OCI-LY1 (cell line): ENCODE results near the gene EIF5A.
A peak's percentile ranks its signal among the peaks of the same experiment; 100 is the strongest.

Experiments used
- H2AFZ ChIP-seq: fragments of 200-600 bp; sonication (generic), shearing (Covaris generic); 2 replicates; pipeline ENCODE4 v1.6.0; 2014; ENCODE audit warnings: antibody characterized with exemption, mild to moderate bottlenecking, low read length
- H3F3A ChIP-seq: fragments of 200-600 bp; sonication (generic), shearing (Covaris generic); 2 replicates; pipeline ENCODE4 v1.6.0; 2014; ENCODE audit warnings: mild to moderate bottlenecking, antibody characterized with exemption, low read length, moderate library complexity; ENCODE audit not compliant: insufficient read depth
- H3K27ac ChIP-seq: fragments of 200-600 bp; sonication (generic); 2 replicates; pipeline ENCODE4 v1.5.1; 2014; ENCODE audit warnings: low read length, mixed run types, mild to moderate bottlenecking, low read depth; ENCODE audit not compliant: poor library complexity, severe bottlenecking
- H3K27me3 ChIP-seq: fragments of 200-600 bp; sonication (generic); 2 replicates; pipeline ENCODE4 v1.6.0; 2014; ENCODE audit warnings: antibody characterized with exemption, mild to moderate bottlenecking, low read length, moderate library complexity; ENCODE audit not compliant: insufficient read depth
- H3K36me3 ChIP-seq: fragments of 200-600 bp; sonication (generic); 2 replicates; pipeline ENCODE4 v1.6.1; 2014; ENCODE audit warnings: mild to moderate bottlenecking, antibody characterized with exemption, low read length, moderate library complexity, mixed read lengths; ENCODE audit not compliant: insufficient read depth
- H3K4me1 ChIP-seq: fragments of 200-600 bp; sonication (generic); 2 replicates; pipeline ENCODE4 v1.5.1; 2014; ENCODE audit warnings: mild to moderate bottlenecking, low read length, moderate library complexity; ENCODE audit not compliant: insufficient read depth, severe bottlenecking
- H3K4me2 ChIP-seq: fragments of 200-600 bp; sonication (generic), shearing (Covaris generic); 2 replicates; pipeline ENCODE4 v1.6.1; 2014; ENCODE audit warnings: low read length
- H3K4me3 ChIP-seq: fragments of 200-600 bp; sonication (generic); 2 replicates; pipeline ENCODE4 v1.5.1; 2014; ENCODE audit warnings: low read length, low read depth, mild to moderate bottlenecking, mixed read lengths; ENCODE audit not compliant: poor library complexity, severe bottlenecking
- H3K79me2 ChIP-seq: fragments of 200-600 bp; shearing (Covaris generic); 2 replicates; pipeline ENCODE4 v1.6.1; 2016; ENCODE audit warnings: mixed run types, low read length, mixed read lengths; ENCODE audit not compliant: insufficient read depth
- H3K9ac ChIP-seq: fragments of 200-600 bp; sonication (generic), shearing (Covaris generic); 2 replicates; pipeline ENCODE4 v1.6.1; 2014; ENCODE audit warnings: mild to moderate bottlenecking, low read length, mixed read lengths
- H3K9me2 ChIP-seq: fragments of 200-600 bp; sonication (generic), shearing (Covaris generic); 2 replicates; pipeline ENCODE4 v1.6.1; 2014; ENCODE audit warnings: low read depth, mild to moderate bottlenecking, low read length, mixed read lengths
- H3K9me3 ChIP-seq: fragments of 200-600 bp; shearing (Covaris generic); 2 replicates; pipeline ENCODE4 v1.6.1; 2014; ENCODE audit warnings: low read length, mixed read lengths
- H4K20me1 ChIP-seq: fragments of 200-600 bp; sonication (generic), shearing (Covaris generic); 2 replicates; pipeline ENCODE4 v1.6.0; 2016; ENCODE audit warnings: mild to moderate bottlenecking, low read length; ENCODE audit not compliant: insufficient read depth
- CTCF ChIP-seq: fragments of 200-600 bp; sonication (generic), shearing (Covaris generic); IDR thresholded peaks from 2 replicates; pipeline ENCODE4 v1.5.1; 2017; ENCODE audit warnings: mild to moderate bottlenecking, antibody characterized with exemption, low read length, moderate library complexity, mixed read lengths
- EZH2 ChIP-seq: fragments of 200-600 bp; sonication (generic), shearing (Covaris generic); IDR thresholded peaks from 2 replicates; pipeline ENCODE4 v1.8.0; 2017; ENCODE audit warnings: borderline replicate concordance, mixed run types, mild to moderate bottlenecking, antibody characterized with exemption, low read length, moderate library complexity, mixed read lengths

Gene EIF5A

GRCh38 chr17:7356072-7356549 lies 48.7 kb downstream of the EIF5A start:
- peaks cover 5% of the 10 kb centered on the region; the same call in 1 of the 2 replicates for H3K27me3 ChIP-seq
- no peaks in the 10 kb centered on the region for H4K20me1 ChIP-seq
- no peaks in the 10 kb centered on the region for H3F3A ChIP-seq
- no peaks in the 10 kb centered on the region for H3K9me3 ChIP-seq
- no peak overlapping the region for H3K9ac ChIP-seq
- peaks cover 18% of the 10 kb centered on the region for H3K4me1 ChIP-seq
- H3K27ac ChIP-seq, result no peak overlapping the region
- no peak overlapping the region for H3K4me3 ChIP-seq
- no peaks in the 10 kb centered on the region for H3K36me3 ChIP-seq
- H2AFZ ChIP-seq, result no peak overlapping the region
- H3K9me2 ChIP-seq, result no peaks in the 10 kb centered on the region
- no peaks in the 10 kb centered on the region for H3K79me2 ChIP-seq
- H3K4me2 ChIP-seq, result no peak overlapping the region
- peak; percentile 89 for TF ChIP-seq CTCF
- no peak for TF ChIP-seq EZH2

- Histone ChIP-seq H3K27ac (no peak overlapping the region), H2AFZ (no peak overlapping the region), H3K9ac (no peak overlapping the region), H3F3A (no peaks in the 10 kb centered on the region), H3K79me2 (no peaks in the 10 kb centered on the region), H3K36me3 (no peaks in the 10 kb centered on the region), H3K9me3 (no peaks in the 10 kb centered on the region), H4K20me1 (no peaks in the 10 kb centered on the region), H3K27me3 (peaks cover 5% of the 10 kb centered on the region; the same call in 1 of the 2 replicates), H3K9me2 (no peaks in the 10 kb centered on the region), H3K4me1 (peaks cover 13% of the 10 kb centered on the region), H3K4me2 (no peak overlapping the region), H3K4me3 (no peak overlapping the region)
- no peak for TF ChIP-seq CTCF
- no peak for TF ChIP-seq EZH2
Measured at GRCh38 chr17:7356756-7357155, 49.3 kb downstream of the EIF5A start.

DNA sequence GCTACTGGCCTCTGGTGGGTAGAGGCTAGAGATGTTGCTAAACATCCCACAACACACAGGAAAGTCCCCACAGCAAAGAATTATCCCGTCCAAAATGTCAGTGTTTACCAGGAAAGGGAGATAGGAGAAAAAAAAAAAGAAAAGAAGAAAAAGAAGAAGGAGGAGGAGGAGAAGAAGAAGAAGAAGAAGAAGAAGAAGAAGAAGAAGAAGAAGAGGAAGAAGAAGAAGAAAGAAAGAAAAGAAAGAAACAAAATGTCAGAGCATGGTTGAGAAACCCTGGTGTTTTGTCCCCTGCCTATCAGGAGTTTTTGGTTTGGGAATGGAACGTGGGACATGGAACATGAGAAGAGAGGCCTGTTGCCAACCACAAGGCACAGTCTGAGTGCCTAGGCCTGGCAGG lies 50.0 kb downstream of the EIF5A start:
- Histone ChIP-seq H3K79me2 (no peaks in the 10 kb centered on the region), H3F3A (no peaks in the 10 kb centered on the region), H3K4me1 (peaks cover 8% of the 10 kb centered on the region), H3K4me2 (no peak overlapping the region), H2AFZ (no peak overlapping the region), H3K27me3 (peaks cover 5% of the 10 kb centered on the region; the same call in 1 of the 2 replicates), H3K4me3 (no peak overlapping the region), H3K9me2 (no peaks in the 10 kb centered on the region), H3K36me3 (no peaks in the 10 kb centered on the region), H3K9ac (no peak overlapping the region), H3K27ac (no peak overlapping the region), H3K9me3 (no peaks in the 10 kb centered on the region), H4K20me1 (no peaks in the 10 kb centered on the region)
- TF ChIP-seq CTCF (no peak), EZH2 (no peak)
